ENCODE measurements around the gene TMEM239.
"Not testable (repeated sequence)": the region's sequence is repeated elsewhere in the genome, so short reads cannot be mapped to it uniquely, and the experiment has no call there.

Gene TMEM239

DNA sequence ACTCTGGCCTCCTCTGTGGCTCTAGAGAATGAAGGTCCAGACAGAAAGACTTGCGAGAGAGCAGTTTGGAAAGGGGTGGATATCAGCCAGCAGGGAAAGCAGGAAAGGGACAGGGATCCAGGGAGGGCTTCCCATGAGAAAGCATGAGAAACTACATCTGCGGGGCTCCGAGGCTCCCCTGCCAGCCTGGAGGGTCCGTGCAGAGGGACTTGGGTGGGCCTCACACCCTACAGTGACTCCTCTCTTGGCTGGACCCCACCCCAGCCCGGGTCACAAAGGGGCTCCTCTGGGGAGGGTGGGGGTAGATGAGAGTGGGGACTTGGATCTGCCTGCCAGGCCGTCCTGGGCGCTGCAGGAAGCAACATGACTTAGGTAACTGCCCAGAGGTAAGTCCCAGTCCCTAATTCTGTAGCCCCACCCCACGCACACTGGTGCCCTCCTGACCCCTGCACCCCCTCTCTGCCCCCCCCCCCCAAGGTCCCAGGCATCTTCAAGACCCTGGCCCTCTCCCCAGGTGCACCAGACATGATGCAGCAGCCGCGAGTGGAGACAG, at the start of gene TMEM239:
TSS of gene TMEM239 (plus strand) at position 335 of the 553 bp plus-strand sequence. CDS start at position 526, 191 bp downstream.
- DNase-seq (ENCODE audit: low read depth), result no peak

DNA sequence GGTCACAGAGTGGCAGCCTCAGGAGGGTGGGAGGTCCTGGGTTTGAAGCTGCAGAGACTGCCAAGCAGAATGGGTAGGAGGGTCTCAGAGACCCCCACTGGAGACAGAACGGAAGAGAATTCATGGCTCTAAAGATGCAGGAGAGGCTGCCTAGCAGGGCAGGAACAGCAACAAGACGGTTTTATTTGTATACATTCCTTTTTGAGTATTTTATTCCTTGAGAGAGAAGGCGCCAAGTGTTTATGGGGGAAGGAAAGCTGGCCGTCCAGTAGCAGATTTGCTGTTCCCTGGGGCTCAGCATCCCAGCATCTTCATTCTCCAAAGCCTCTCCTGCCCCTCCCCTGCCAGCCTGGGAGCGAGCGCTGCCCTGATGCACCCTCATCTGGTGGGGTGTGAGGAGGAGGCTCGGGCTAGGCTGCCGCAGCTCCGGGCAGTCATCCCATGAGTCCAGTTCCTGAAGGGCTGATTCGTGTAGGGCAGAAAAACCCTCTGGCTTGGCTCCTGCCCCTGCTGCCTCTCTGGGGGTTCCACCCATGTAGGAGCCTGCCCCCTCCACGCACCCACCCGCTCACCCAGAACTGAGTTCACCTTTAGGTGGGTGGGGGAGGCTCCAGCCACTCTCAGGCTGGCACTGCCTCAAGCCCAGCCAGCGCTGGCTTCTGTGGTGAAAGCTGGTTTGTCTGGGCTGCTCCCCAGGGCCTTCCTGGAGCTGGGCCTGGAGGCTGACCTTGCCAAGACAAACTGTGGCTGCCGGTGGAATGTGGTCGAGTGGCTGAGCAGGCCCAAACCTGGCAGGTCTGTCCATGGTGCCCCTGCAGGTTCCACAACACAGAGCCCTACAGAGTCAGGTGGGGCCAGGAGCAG, 48.2 kb upstream of the TMEM239 start:
- no peak for DNase-seq (ENCODE audit: low read depth)

DNA sequence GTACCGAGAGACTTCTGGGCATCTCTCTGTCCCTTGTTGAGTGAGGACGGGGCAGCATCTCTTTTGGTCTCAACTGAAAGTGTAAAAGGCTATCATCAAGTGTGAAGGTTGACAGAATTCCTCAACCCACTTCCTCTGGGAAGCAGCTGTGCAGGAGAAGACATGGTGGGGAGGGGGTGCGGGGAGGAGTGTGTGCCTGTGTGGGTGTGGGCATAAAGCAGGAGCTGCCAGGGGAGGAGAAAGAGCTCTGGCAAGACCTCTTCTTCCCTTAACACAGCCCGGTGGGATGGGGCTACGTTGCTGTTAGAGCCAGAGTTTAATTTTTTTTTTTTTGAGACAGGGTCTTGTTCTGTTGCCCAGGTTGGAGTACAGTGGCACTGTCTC, 47.5 kb upstream of the TMEM239 start:
- no peak for DNase-seq (ENCODE audit: low read depth)

DNA sequence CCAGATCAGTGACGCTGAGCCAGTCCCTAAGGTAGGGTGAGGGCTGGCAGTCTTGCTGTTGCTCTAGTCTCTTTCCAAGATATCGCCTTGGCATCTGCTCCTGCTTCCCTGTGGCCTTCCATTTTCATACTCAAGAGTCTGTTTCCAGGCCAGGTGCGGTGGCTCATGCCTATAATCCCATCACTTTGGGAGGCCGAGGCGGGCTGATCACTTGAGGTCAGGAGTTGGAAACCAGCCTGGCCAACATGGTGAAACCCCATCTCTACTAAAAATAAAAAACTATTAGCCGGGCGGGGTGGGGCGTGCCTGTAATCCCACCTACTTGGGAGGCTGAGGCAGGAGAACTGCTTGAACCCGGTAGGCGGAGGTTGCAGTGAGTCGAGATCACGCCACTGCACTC, 46.1 kb upstream of the TMEM239 start:
- DNase-seq (ENCODE audit: low read depth), result not testable (repeated sequence)

DNA sequence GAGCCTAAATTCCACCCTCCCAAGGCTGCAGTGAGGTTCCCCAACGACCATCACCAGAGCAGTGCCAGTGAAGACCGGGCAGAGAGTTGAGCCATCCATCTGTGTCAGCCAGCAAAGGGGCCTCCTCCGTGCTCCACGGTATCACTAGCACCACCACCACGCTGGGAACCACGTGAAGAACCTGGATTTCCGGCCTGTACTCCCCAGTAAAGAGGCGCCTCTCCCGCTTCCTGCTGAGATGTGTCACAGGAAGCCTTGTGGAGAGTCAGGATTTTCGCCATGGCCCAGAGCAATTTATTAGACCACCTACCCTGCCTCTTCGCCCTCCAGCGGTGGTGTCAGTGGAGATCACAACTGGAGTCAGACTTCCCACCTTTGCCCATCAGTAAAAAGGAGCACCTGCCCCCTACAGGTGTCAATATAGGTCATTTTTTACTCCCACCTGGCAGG, 44.5 kb upstream of the TMEM239 start:
- no peak for DNase-seq (ENCODE audit: low read depth)

DNA sequence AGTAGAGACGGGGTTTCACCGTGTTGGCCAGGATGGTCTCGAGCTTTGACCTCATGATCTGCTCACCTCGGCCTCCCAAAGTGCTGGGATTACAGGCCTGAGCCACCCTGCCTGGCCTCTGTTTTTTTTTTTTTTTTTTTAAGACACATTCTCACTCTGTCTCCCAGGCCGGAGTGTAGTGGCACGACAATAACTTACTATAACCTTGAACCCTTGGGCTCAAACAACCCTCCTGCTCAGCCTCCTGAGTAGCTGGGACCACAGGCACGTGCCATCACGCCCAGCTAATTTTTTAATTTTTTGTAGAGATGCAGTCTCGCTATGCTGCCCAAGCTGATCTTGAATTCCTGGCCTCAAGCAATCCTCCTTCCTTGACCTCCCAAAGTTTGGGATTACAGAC, 42.4 kb upstream of the TMEM239 start:
- DNase-seq (ENCODE audit: low read depth), result no peak

DNA sequence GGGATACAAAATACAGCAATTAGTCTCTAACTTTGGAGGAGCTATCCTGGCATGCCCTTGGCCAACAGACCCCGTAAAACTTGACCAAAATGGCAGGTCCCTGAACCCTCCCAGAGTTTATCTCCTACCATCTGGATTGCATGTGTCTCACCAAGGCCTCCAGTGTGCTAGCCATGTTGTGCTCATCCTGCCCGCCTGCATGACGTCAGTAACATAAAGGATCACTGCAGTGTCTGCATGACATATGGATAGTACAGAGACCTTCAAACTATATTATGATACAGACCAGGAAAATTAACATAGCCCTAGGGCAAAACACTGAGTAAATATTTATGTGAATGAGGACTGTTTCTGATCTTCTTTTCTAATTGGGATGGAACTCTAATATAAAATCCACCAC, 41.0 kb upstream of the TMEM239 start:
- no peak for DNase-seq (ENCODE audit: low read depth)

DNA sequence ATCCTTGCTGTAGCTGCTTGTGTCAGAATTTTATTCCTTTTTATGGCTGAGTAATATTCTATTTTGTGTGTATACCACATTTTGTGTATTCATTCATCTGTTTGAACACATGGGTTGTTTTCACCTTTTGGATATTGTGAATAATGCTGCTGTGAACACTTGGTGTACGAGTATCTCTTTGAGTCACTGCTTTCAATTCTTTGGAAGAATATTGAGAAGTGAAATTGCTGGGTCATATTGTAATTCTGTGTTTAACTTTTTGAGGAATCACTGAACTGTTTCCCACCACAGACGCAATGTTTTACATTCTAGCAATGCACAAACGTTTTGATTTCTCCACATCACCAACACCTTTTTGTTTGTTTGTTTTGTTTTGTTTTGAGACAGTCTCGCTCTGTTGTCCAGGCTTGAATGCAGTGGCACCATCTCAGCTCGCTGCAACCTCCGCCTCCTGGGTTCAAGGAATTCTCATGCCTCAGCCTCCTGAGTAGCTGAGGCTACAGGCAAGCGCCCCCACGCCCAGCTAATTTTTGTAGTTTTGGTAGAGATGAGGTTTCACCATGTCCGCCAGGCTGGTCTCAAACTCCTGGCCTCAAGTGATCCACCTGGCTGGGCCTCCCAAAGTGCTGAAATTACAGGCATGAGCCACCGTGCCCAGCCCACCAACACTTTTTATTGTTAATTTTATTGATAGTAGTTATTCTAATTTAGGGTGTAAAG, 37.4 kb upstream of the TMEM239 start:
- DNase-seq (ENCODE audit: low read depth), result no peak

DNA sequence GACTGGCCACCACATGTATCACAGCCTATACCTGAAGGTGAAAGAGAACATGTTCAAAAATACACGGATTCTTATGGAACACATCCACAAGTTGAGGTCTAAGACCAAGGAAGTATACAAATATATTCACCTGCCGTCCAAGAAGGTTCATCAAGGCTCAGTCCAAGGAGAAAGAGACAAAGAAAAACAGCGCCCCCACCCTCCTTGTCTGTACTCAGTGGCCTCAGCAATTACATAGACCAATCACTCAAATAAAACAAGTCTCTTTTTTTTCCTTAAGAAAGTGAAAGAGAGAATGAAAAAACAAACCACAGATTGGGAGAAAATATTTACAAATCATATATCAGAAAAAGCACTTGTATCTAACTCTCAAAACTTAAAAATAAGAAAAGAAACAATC, 35.2 kb upstream of the TMEM239 start:
- no peak for DNase-seq (ENCODE audit: low read depth)

DNA sequence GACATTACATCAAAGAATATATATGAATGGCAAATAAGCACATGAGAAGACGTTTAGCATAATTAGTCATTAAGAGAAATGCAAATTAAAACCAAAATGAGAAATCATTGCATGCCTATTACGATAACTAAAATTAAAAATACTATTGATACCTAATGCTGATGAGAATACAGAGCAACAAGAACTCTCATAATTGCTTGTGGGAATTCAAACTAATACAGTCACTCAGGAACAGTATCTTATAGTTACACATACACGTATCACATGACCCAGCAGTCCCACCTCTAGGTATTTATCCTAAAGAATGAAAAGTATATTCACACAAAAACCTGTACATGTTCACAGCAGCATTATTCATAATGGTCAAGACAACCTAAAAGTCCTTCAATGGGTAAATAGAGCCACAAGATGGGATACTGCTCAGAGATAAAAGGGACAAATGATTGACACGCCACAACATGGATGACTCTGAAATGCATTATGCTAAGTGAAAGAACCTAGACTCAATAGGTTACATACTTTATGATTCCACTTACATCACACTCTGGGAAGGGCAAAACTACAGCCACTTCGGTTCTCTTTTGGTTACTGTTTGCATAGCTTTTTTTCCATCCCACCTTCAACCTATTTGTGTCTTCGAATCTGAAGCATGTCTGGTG, 32.1 kb upstream of the TMEM239 start:
- DNase-seq (ENCODE audit: low read depth), result no peak

DNA sequence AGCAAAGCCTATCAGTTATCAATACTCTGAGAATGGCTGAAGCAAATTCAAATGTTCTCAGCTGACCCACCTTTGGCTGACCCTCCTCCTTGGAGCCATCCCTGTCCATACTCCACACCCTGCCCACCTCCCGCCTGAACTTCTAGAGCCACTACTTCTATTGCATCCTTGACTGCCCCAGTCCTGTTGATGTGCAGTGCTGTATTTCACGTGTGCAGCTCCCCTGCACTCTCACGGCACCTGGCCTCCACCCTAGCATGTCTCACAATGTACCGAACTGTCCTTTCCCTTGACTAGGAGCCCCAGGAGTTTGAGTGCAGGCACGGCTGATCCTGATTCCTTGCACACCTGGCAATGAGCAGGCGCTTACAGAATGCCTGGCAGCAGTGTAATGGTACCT, 22.7 kb upstream of the TMEM239 start:
- no peak for DNase-seq (ENCODE audit: low read depth)

DNA sequence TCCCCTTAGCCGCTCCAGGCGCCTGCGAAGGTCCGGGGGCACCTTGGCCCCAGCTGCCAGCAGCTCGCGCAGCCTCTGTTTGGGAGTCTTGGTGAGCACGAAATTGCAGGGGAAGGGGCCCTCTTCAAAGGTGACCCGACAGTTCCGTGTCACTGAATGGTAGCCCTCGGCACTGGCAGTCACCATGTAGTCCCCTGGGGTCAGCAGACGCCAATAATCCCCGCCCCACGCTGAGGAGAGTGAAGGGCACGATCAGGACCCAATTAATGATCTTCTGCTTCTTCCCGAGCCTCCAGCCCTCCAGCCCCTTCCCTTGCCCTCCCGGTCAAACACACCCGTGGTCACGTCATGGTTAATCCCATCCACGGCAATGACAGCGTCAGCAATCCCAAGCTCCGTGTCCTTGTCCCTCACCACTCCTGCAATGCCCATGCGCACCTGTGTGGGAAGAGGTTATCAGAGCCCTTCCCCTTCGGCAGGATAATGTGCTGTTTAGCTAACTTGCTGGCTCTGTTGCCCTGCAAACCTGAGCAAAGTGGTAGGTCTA, 21.9 kb upstream of the TMEM239 start:
- DNase-seq (ENCODE audit: low read depth), result no peak

DNA sequence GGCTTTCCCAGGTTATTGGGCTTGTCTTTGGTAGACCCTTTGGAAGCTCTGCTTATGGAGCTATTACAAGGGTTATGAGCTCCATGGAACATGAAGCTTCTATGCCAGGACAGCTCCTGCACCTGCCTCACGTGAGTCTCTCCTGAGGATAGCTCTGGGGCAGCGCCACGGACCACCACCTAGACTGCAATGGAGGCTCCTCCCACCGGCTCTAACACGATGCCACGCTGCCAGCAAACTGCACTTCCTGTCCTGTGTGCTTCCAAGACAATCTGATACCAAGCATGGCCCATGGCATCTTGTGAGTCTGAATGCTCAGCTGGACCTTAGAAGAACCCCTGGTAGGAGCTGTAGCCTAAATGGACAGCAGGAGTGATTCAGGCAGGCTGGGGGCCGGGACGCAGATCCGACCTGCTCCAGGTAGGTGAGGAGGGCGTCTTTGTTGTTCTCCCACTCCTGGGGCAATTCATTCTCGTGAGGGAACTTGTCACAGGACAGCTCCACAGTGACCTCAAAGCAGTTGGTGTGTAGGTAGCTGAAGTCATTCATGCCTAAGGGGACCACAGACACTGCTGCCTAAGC, 21.2 kb upstream of the TMEM239 start:
- no peak for DNase-seq (ENCODE audit: low read depth)

DNA sequence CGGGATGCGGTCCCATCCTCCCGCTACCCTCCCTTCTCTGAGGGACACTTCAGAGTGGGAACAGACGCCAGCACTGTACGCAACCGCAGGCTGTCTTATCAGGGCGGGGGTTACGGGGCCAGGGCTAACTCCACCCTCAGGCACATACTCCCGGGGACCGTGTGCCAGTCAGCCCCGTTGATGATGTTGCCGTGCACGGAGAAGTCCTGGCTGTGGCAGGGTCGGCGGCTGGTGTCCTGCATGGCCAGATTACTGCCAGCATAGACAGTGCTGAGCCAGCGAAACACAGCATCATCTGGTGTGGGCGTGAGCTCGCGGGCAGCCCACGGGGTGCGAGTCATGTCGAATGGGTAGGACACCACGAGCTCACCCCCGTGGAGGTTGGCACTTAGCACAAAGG, 20.7 kb upstream of the TMEM239 start:
- no peak for DNase-seq (ENCODE audit: low read depth)

DNA sequence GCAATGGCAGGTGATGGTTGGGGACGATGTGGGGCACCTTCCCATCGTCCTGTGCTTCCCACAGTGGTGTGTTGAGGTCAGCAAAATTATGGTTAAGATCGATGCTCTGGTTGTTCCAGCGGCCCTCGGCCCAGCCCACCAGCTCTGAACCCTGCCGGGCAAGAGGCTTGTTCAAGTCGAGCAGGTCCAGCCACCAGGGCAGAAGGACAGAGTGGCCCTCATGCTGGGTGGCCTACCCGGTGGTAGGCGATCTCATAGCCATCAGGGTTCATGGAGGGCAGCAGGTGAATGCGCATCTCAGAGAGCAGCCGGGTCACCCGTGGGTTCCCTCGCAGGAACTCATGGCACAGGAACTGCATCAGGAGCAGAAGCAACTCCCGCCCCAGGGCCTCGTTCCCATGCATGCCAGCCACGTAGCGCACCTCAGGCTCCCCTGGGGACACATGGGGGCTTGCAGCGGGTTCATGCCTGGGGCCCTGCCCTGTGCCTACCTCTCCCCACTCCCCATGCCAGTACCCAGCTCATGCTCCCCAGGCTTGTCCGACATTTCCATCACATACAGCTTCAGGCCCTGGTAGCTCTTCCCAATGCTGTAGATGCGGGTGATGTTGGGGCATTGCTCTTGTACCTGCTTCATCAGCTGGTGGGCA, 20.0 kb upstream of the TMEM239 start:
- no peak for DNase-seq (ENCODE audit: low read depth)

DNA sequence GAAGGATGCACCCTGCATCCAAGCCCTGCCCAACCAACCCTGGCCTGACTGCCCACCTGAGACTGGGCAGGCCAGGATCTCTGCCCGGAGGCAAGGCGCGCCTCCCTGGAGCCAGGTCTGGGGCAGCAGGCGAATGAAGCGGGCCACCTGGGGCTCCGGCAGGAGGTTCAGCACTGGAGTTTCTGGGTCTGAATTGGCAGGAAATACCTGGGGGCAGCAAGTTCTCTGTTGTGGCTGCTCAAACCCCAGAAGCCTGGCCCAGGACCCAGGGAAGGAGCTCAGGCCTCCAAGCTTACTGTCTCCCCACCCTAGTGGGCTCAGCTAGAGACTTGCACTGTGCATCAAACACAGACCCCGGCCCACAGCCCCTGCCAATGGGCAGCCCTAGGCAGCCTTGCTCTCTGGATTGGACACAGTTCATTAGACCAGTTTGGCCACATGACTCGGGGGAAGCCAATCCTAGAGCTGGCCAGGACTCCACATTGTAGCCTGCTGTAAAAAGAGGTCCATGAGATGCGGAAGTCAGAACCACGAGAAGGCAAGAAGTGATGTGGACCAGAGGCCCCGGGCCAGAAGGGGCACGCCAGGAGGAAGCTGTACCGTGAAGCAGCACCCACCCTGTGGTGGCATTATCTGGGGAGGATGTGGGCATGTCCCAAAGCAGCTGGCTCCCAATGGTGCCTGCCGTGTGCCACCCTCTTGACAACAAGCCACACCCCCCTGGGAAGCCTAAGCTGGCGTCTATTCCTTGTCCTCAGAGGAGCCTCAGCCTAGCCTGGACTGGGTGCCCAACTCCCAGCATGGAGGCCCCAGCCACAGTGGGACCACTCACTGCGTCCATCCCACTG, 18.8 kb upstream of the TMEM239 start:
- no peak for DNase-seq (ENCODE audit: low read depth)

DNA sequence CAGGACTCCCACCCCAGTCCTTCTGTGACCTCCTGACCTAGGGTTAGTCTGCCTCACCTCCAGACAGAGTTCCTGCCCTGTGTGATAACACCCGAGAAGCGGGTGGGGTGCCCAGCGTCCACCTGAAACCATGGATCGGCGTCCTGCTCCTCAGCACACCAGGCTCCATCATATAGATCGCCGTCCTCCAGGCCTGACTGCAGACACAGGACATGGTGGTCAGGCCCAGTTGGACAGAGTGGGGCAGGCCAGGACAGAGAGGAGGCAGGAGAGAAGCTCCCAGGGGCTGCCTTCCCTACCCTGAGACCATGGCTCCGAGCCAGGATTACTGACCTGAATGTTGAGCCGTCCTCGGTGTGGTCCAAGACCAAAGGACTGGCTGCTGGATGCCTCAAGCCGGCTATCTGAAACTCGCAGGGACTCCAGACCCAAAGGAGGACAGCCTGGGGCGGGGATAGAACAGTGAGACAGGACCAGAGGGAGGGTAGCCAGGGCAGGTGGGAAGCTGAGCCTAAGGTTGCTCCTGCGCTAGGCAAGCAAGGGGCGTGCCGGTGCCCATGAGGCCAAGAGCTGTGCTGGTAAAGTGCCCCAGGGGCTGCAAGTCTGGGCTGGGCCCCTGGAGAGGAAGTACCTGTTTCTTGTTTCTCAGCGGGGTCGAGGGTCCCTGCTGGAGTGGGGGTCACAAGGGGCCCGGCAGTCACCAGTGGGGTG, 17.9 kb upstream of the TMEM239 start:
- DNase-seq (ENCODE audit: low read depth), result no peak

DNA sequence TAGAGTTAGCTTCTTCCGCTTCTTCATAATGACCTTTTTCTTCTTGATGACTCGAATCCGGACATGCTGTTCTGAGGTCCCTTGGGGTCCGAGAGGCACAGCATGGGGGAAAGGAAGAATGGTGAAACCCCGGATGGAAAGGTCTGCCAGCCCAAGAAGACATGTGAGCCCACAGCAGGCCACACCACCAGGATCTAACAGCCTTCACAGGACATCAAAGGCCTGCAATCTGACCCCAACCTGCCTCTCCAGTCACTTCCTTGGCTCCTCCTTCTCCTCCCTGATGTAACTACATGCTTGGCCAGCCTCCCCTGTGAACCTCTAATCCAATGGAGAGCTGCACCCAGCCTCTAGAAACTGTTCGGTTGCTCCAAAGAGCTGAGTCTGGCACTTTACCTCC, 17.4 kb upstream of the TMEM239 start:
- DNase-seq (ENCODE audit: low read depth), result no peak

DNA sequence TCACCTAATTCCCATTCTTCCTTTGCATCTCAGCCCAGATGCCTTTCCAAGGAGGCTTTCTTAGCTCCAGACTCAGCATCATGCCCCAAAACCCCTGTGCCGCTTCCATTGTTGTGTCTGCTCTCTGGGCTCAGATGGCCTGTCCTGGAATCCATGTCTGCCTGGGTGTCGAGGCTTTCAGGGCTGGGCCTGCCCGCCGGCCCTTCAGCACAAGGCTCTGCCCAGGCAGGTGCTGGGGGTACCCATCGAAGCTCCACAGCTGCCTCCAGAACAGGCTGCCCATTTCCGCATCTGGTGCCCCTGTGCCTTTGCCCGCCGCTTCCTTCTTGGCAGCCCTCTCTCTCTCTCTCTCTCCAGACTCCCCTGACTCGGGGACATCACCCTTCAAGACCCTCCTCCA, 16.9 kb upstream of the TMEM239 start:
- DNase-seq (ENCODE audit: low read depth), result no peak
